ENCODE results near the gene SCFD2.
"Not testable (repeated sequence)": the region's sequence is repeated elsewhere in the genome, so short reads cannot be mapped to it uniquely, and the experiment has no call there.

SCFD2 gene

GRCh38 chr4:53365486-53366300 lies at the start of gene SCFD2:
Gene SCFD2 (minus strand): TSS chr4:53366061.
- DNase-seq, result peak; percentile 94

GRCh38 chr4:53409479-53409878 lies 43.6 kb upstream of the SCFD2 start:
- DNase-seq, result not testable (repeated sequence)

GRCh38 chr4:53380221-53380620 lies 14.4 kb upstream of the SCFD2 start:
- no peak for DNase-seq

GRCh38 chr4:53378171-53378482 lies 12.3 kb upstream of the SCFD2 start:
- no peak for DNase-seq

- peak; percentile 96 for DNase-seq
Measured at GRCh38 chr4:53377319-53378170, 11.7 kb upstream of the SCFD2 start, which contains the start of gene FIP1L1. Gene FIP1L1 (plus strand): TSS chr4:53377641. CDS start chr4:53377839, 198 bp downstream.

GRCh38 chr4:53376900-53377299 lies 11.0 kb upstream of the SCFD2 start:
- DNase-seq, result no peak

- no peak for DNase-seq
Measured at GRCh38 chr4:53374777-53375258, 9.0 kb upstream of the SCFD2 start.

GRCh38 chr4:53371843-53372521 lies 6.1 kb upstream of the SCFD2 start:
- no peak for DNase-seq

- DNase-seq, result no peak
Measured at GRCh38 chr4:53371049-53371448, 5.2 kb upstream of the SCFD2 start.

- no peak for DNase-seq
Measured at GRCh38 chr4:53367721-53368120, 1.9 kb upstream of the SCFD2 start.

GRCh38 chr4:53366301-53366716 lies 448 bp upstream of the SCFD2 start:
- DNase-seq, result no peak

GRCh38 chr4:53365121-53365485 lies 758 bp downstream of the SCFD2 start:
- DNase-seq, result no peak

- DNase-seq, result no peak
Measured at GRCh38 chr4:53364624-53365023, 1.2 kb downstream of the SCFD2 start.

GRCh38 chr4:53362093-53362492 lies 3.8 kb downstream of the SCFD2 start:
- DNase-seq, result no peak

- DNase-seq, result no peak
Measured at GRCh38 chr4:53361451-53361850, 4.4 kb downstream of the SCFD2 start.

GRCh38 chr4:53355930-53356521 lies 9.8 kb downstream of the SCFD2 start:
- DNase-seq, result no peak

GRCh38 chr4:53354012-53354722 lies 11.7 kb downstream of the SCFD2 start:
- no peak for DNase-seq

- no peak for DNase-seq
Measured at GRCh38 chr4:53349091-53349491, 16.8 kb downstream of the SCFD2 start.

GRCh38 chr4:53348046-53348445 lies 17.8 kb downstream of the SCFD2 start:
- no peak for DNase-seq

- no peak for DNase-seq
Measured at GRCh38 chr4:53346920-53347852, 18.7 kb downstream of the SCFD2 start.

- not testable (repeated sequence) for DNase-seq
Measured at GRCh38 chr4:53346392-53346791, 19.5 kb downstream of the SCFD2 start.

Data from CD4-positive, alpha-beta T cell treated with Interleukin-15 for 1 hour (primary cell).